ENCODE data around the gene SFMBT1. TPM values are rescaled to one million over a fixed set of nuclear protein-coding genes. Genes with fewer than 3 reads are reported as not detected.
A peak's percentile ranks its signal among the peaks of the same experiment; 100 is the strongest.

SFMBT1 gene
- total and polyA plus RNA-seq, 2 experiments from 2014 or later: 5.3 to 24.0 TPM

- no peak overlapping the region for H2AFZ ChIP-seq
- ATAC-seq: no peak
Measured at GRCh38 chr3:52926554-52926953, 119.3 kb downstream of the SFMBT1 start.

More at GRCh38 chr3:52926554-52926953, 119.3 kb downstream of the SFMBT1 start:
- Histone ChIP-seq H3K27me3 (ENCODE audit: insufficient read depth) (no peaks in the 10 kb centered on the region), H3K4me1 (ENCODE audit: insufficient read depth) (no peaks in the 10 kb centered on the region), H3F3A (replicated peaks; ENCODE audit: low read depth) (no peaks in the 10 kb centered on the region), H3K9me2 (ENCODE audit: insufficient read depth) (no peaks in the 10 kb centered on the region), H3K36me3 (ENCODE audit: insufficient read depth) (no peaks in the 10 kb centered on the region; the same call in 1 of the 2 replicates), H3K4me2 (no peak overlapping the region), H3K79me2 (replicated peaks; ENCODE audit: insufficient read depth) (no peaks in the 10 kb centered on the region), H3K27ac (ENCODE audit: low read depth) (no peak overlapping the region), H4K20me1 (replicated peaks; ENCODE audit: insufficient read depth) (no peaks in the 10 kb centered on the region), H3K4me3 (no peak overlapping the region)
- Mint-ChIP-seq H3K27me3 (ENCODE audit: insufficient read depth, low read depth, poor library complexity) (peaks cover 5% of the 10 kb centered on the region), H3K9me3 (no peaks in the 10 kb centered on the region), H3K4me1 (no peaks in the 10 kb centered on the region), H3K27ac (0 out of 2 replicates have a peak overlapping the region, but pooled peaks have one; percentile 6), H3K4me3 (no peak overlapping the region), H3K36me3 (ENCODE audit: low read depth) (no peaks in the 10 kb centered on the region; the same call in 2 of the 3 replicates)
- TF ChIP-seq ZNF331 (CRISPR knock-in tag; IDR thresholded peaks at IDR 0.05; ENCODE audit: low read depth) (no peak), REST (IDR thresholded peaks at IDR 0.05; ENCODE audit: unreplicated experiment) (no peak), EZH2 (IDR thresholded peaks at IDR 0.05; ENCODE audit: low read depth, unreplicated experiment) (no peak), POLR2AphosphoS5 (IDR thresholded peaks at IDR 0.05; ENCODE audit: low read depth) (no peak), EZH2phosphoT487 (IDR thresholded peaks at IDR 0.05; ENCODE audit: unreplicated experiment) (no peak), STAT1 (IDR thresholded peaks at IDR 0.05; ENCODE audit: unreplicated experiment) (no peak), CREB1 (CRISPR knock-in tag; IDR thresholded peaks at IDR 0.05; ENCODE audit: low read depth) (no peak), CTCF (conservative IDR thresholded peaks at IDR 0.05; ENCODE audit: low read depth in 2 of 2) (no peak), NANOG (IDR thresholded peaks at IDR 0.05; ENCODE audit: borderline replicate concordance) (no peak), ETS1 (IDR thresholded peaks at IDR 0.05) (no peak), ZNF114 (CRISPR knock-in tag; IDR thresholded peaks at IDR 0.05) (no peak)
- no peak for DNase-seq (ENCODE audit: low spot score)

All from GM23338 (cell line).